NCI-H2107 treated with DMSO at 0.1 percent for 48 hours (cell line): ENCODE measurements around the gene ADAMTS1.
A peak's percentile ranks its signal among the peaks of the same experiment; 100 is the strongest.
"Not testable (repeated sequence)": the region's sequence is repeated elsewhere in the genome, so short reads cannot be mapped to it uniquely, and the experiment has no call there.

ENCODE experiments used
- DNase-seq: peaks from one replicate; lab custom pipeline; 2025; ENCODE audit not compliant: unreplicated experiment; lab: John Stamatoyannopoulos, UW

ADAMTS1 gene

DNA sequence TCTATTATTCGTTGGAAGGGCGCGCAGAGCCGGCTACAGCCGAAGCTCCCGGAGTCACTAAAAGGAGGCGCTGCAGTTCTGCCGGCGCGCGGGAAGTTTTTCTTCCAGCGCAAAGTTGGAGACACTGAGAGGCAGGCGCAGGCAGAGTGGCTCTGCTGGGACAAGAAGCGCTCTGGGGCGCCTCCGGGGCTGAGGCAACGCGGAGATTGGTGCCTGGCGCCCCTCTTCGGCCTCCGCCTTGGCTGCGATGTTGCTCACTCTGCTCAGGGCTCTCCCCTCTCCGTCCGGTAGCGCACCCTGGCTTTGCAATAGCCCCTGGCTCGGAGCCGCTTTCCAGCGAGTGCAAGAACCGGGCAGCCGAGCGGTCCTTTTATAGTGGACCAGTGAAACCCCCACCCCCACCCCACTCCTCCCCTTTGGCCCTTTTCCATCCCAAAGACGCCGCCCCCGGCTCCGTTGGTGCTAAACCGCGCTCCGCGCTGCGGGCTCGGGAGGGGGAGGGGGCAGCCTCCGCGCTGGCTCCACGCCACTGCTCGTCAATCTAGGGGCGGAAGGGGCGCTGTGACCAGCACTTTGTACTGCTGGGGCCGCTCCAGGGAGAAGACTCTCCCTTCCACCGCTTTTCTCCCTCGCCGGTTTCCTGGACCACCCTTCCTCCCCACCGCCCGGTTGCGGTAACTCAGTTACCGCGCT lies at the start of gene ADAMTS1:
TSS of gene ADAMTS1 (minus strand) at position 344 of the 693 bp plus-strand sequence. CDS start 455 bp downstream, outside the sequence.
- DNase-seq: no peak

DNA sequence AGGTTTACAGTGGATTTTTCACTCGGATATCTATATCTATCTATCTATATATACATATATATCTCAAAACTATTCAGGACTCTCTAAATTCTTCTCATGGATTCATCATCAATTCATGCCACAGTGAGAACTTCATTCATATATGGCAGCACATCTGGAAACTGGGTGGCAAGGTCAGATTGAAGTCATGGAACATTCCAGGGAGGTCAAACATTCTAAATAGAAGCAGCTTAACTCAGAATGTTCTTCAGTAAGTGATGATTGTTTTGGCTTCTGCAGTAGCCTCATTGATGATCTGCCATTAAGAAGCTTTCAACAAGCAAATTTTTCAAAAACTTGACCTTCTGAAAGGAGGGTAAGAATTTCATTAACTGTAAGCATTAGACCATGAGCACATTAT lies 46.9 kb upstream of the ADAMTS1 start:
- DNase-seq: no peak

DNA sequence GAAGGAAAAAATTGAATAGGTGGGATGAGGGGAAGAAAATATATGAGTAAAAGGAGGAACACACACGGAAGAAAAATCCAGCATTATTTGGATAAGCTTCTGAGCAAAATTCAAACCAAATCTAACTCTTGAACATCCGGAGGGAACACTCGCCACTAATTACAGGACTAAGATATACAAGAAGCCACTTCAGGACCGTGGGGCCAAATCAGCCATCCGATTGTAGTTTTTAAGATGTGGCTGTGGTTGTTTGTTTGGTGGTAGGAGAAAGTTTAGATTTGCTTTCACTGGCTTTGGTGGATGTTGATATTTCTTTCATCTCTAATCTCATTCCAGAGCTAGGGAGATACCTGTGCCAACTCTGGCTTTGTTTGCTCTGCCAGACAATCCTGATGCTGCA lies 43.7 kb upstream of the ADAMTS1 start:
- DNase-seq: no peak

DNA sequence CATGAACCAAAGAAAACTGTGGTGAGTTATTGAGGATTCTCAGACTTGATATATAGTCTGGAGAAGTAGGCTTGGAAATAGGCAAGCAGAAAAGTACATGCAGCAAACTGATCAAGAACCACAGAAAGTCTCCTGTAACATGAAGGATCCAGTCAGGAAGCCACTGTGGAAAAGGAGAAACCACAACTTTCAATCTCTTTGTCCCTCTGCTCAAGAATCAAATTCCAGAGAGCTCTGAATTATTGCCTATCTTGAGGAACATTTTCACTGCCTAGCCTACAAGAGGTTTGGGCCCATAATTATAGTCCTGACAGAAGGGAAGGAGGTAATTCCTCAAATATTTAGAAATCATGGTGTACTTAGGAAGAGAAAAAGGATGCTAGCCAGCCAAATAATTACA lies 43.0 kb upstream of the ADAMTS1 start:
- DNase-seq: no peak

DNA sequence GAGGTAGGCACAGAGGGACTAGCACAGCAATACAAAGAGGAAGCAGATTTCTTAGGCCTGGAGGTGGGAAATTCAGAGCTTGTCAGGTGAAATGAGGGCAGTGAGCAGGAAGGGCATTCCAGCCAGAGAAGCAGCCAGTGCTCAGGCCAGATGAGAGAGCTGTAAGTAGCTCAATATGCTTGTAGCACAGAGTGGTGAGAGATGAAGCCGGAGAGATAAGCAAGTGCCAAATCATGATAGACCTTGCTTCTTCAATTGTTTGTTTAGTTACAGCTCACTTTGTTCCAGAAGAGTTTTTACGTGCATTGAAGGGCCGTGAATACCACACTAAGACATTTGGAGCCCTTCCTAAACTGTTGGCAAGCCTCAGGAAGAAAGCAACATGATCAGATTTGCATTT lies 42.0 kb upstream of the ADAMTS1 start:
- no peak for DNase-seq

DNA sequence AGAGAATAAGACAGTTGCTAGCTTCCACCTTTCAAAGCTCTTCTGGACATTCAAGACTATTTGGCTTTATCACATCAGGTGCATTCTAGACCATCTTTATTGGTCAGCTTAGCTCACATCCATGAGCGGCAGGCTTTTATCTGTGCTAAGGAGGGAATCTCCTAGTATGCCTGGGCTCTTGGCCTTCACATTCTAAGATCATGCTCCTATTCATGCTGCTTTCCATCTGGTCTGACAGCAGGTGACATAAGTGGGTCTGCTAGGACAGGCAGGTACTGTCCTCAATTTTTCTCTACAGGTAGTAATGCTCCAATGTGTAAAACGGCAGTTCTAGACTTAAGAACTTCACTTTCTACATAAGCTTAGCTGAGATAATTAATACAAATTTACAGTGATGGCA lies 39.2 kb upstream of the ADAMTS1 start:
- no peak for DNase-seq

DNA sequence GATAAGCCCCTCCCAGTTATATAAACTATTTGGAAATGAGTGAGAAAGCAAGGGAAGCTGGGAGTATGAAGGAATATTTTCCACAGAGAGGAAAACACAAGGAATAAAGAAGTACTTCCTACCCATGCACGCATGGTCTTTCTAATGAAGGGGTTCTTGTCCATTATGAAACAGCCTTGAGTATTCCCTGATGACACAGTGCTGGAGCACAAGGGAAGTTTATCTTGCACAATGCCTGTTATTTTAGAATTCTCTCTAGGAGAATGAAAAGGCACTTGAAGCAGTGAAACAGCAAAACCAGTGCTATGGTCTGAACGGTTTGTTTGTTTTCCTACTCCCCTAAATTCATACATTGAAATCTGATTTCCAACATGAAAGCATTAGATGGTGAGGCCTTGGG lies 38.6 kb upstream of the ADAMTS1 start:
- DNase-seq: no peak

DNA sequence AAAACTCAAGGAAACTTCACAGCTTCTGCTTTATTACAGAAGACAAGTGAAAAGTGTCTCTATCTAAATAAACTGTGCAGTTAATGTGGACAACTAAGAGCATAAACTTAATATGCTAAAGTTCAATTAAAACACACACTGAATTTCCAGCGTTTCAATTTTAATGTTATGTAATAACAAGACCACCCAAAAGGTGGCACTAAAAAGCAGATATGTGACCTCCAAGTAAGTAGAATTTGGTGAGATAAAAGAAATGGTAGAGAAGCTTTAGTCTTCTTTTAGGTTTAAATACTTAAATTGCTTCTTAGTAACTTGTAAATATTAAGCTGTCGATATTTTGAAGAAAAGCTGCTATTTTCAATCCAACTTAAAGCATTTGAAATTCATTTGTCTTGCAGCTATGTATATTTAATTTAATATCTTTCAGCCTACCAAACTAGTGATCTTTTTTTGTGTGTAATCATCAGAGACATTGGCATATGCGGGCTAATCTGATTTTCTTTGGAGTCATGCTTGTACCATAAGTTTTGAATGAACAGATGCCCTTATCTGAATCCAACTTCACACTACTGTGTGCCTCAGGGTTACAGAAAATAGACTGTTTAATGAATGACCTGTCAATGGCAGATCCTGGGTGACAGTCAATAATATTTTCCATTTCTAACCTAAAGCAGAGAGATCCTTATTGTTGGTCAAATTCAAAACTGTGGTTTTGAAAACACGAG lies 36.5 kb upstream of the ADAMTS1 start:
- DNase-seq: no peak

DNA sequence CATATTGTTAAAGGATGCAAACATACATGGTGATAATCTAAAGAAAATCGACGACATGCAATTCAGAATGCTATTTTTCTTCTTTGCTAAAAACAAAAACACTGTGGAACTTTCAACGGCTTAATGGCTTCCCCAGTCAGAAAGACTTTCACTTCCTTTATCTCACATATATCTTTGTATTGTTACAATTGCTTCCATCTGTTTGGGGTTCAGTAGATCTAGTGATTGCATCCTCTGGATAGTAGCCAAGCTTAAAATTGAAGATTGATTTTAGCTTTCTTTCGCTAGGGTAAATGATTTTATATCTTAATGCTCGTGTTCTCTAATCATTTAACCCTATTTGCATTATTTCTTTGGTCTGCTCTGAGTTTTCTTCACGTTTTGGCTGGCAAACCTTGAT lies 31.8 kb upstream of the ADAMTS1 start:
- DNase-seq: no peak

DNA sequence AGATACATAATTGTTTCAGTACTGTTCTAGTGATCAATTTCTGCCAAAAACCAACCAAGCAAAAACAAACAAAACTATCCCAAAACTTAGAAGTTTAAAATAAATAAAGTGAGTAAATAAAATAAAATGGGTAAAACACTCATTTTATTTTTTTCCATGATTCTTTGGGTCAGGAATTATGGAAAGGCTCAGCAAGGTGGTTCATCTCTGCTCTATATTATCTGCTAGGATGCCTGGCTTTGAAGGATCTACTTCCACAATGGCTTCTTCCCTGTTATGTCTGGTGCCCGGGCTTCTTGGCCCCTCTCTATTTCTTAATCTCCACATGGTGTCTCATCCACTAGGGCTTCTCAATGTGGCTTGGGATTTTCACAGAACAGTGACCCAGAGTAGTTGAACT lies 29.1 kb upstream of the ADAMTS1 start:
- no peak for DNase-seq

DNA sequence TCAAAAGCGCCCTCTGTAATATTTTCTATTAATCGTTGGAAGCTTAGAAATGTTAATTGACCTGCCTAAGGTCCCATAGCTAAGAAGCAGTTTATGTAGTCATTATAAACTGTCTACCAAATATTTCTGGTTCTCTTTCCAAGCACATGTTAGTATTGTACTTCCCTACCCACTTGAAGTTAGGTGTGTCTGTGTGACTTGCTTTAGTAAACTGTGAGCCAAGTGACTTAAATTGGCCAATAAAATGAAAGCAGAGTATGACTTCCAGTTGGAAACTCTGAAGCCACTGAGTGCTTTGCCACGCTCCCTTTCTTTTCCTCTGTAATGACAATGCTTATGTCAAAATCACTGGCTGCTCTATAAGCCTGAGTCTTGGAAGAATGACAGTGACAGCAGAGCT lies 20.6 kb upstream of the ADAMTS1 start:
- no peak for DNase-seq

DNA sequence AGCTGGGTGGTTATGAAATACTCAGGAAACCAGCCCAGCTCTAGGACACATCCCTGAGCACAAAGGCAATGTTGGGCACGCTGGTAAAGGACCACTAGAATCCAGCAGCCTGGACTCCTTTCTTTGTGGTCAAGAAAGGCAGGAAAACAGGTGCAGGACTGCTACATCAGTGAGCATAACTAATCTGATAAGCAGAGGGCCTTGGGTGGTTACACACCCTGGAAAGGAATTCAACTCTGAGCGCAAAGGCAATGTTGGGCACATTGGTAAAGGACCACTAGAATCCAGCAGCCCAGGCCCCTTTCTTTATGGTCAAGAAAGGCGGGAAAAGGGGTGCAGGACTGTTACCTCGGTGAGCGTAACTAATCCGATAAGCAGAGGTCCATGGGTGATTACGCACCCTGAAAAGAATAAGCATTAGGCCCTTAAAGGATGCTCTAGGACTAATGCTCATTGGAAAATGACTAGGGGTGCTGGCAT lies 11.7 kb upstream of the ADAMTS1 start:
- DNase-seq: not testable (repeated sequence)

DNA sequence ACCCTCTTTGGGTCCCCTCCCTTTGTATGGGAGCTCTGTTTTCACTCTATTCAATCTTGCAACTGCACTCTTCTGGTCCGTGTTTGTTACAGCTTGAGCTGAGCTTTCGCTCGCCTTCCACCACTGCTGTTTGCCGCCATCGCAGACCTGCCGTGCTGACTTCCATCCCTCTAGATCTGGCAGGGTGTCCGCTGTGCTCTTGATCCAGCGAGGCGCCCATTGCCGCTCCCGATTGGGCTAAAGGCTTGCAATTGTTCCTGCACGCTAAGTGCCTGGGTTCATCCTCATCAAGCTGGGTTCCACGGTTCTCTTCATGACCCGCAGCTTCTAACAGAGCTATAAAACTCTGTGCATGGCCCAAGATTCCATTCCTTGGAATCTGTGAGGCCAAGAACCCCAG lies 9.5 kb upstream of the ADAMTS1 start:
- not testable (repeated sequence) for DNase-seq

DNA sequence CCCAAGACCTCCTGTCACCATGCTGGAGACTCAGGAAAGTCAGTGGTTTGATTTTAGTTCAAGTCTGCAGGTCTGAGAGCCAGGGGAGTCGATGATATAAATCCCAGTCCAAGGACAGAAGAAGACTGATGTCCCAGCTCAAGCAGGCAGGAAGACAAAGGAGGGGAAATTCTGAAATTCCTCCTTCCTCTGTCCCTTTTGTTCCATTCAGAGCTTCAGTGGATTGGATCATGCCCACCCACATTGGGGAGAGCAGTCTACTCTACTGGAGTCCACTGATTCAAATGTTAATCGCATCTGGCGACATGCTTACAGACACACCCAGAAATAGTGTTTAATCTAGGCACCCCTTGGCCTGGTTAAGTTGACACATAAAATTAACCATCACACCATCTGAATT lies 7.2 kb upstream of the ADAMTS1 start:
- no peak for DNase-seq

DNA sequence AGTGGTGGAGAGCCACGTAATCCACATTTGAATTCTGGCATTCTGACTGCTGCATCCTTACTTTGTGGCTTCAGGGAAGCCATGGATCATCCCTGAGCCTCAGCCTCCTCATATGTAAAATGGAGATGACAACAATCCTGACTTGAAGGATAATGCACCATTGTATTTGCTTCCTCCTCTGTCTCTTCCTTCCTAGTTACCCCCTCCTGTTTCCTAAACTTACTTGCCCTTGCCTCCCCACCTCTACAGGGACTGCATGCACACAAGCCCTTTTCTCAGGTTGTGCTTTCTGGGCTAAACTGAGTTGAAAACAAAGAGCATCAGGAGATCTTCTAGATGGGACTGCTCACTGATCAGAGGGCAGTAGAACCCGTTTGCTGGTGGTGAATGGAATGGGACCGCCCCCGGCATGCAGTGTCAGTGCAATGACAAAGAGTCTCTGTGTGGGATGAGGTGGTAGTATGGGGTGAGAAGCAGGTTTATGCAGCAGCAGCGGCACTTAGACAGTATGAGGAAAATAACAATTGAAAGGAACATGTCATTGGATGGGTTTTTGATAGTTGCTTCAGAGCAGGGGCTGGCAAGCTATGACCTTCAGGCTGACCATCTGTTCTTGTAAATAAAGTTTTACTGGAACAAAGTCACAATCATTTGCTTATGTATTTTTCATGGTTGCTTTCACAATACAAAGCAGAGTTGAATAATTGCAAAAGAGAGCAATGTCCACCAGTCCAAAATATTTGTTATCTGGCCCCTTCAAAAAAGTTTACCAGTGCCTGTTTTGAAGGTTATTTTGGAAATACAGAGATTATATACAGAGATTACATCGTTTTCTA lies 6.1 kb upstream of the ADAMTS1 start:
- no peak for DNase-seq

DNA sequence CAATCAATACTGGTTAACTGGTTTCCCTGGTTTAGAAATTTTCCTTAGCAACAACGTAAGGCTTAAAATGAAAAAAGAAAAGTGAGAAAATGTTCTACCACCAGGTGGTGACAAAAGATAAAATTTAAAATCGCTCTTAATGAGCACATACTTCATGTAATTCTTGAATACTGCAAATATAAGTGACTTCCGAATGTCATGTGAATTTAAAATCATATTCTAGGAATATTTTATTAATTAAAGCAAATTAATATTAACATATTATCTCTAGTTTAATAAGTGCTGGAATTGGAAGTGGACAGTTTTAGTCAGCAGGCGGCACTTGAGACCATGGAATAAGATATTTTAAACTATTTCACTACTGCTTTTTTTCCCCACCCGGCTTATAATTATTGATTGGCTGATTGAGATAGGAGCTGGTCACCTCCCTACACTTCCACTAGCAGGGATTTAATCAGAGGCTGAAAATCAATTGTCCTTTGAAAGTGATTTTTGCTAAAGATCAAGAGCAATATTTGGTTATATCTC lies 5.0 kb upstream of the ADAMTS1 start:
- peak; percentile 28 for DNase-seq

DNA sequence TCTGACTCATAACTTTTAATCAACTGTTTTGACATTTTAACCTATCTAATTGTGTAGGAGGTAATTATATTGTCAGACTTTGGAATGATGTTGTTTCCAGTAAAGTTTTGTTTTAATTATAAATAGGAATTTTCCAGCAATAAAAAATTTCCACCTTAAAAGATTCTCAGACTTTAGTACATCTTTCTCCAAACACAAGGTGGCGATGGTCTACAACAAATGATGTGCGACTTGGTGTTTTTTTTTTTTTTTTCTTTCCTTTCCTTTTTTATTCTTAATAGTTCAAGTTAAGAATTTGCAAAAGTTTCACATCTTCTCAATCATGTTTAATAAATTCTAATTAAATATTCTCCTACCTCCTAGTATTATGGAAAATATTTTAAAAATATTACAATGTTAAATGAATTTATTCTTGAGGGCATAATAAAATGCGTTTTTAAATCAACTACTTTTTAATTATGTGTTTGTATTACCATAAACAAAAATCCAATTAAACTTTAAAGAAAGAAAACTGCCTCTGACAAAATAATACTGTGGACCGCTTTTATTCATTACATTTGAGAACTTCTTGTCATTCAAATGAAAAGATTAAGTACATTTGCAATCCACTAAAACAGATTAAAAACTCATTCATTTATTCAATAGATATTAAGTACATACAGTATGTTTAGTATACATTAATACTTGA lies 4.4 kb upstream of the ADAMTS1 start:
- DNase-seq: peak; percentile 29

DNA sequence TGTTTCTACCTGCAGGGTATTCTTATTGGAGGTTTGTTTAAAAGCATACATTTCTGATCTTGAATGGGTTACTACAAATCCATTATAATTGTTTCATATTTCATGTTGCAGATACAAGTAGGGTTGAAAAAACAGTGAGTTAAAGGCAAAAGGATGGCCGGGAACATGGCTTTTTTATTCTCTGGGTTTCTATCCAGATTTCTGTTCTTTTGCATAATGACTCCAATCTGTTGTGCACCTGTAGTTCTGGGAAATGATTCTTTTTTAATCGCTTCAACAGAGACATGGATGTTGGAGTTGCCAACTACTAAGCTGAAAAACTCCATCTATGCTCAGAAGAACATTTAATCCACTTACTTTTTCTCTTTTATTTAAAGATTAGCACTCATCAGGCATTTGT lies 2.7 kb upstream of the ADAMTS1 start:
- DNase-seq: no peak

DNA sequence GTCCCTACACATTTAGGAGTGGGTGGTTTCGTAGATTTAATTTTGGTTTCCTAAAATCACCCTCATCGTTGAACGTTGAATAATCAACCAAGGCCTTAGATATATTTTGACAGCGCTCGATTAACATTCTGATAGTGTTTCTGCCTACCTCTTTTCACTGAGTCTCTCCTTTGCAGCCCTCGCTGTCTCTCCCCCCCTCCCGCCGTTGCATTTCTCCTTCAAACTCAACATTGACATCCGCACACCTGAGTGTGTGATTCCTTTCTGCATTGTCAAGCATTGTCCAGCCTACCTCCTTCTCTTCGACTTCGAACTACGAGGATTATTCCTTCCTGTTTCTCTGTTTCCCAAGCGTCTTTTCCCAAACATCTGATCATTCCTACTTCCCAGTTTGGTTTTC lies 1.8 kb upstream of the ADAMTS1 start:
- no peak for DNase-seq

DNA sequence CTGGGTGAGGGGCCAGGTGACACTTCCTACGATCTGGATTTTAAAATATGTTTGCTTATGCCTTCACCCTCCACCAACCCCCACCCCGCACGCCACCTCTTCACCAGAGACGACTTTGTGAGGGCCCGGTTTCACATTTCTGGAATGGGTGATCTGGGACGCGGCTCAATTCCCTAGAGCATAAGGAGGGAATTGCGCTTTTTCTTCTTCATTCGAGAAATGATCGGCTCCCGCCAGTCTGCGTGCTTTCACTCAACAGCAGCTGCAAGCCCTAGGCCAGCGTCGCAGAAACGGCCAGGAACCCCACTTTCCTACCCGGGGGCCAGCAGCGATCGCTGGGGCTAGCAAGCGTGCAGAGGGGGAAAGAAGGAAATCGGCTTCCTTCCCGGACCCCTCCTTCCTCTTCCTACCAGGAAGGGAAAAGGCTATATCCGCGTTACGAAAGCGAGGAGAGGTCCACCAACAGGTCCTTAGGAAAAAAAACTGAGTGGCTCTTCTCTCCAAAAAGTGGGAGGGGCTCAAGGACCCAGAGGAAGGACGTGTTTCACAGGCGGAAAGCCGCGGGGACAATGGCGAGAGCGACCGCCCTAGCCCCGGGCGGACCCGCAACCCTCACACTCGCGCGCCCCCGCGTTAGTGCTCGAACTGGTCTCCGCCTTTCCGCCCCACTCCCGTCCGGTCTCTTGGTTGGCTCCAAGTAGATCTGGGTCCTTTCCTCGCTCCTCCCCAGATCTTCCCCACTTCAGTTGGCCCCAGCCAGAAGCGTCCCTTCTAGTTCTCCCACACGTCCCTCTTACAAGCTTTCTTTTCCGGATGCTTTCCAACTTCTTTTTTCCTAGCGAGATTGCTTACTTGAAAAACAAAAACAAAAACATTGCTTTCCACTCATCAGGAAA lies 1.1 kb upstream of the ADAMTS1 start:
- no peak for DNase-seq
